HCT116 (cell line): ENCODE measurements around the gene EML4. TPM values are rescaled to one million over a fixed set of nuclear protein-coding genes. Genes with fewer than 3 reads are reported as not detected.

ENCODE experiments used
- ATAC-seq: fragments of 200-7000 bp; cut with Tn5 transposase; 2 replicates; pipeline ENCODE4 v1.9.1; 2020; ENCODE audit warnings: mild to moderate bottlenecking, moderate library complexity
- BruUV-seq: library from RNA; stranded (reverse); fragments of 400-500 nt; replicated peaks from 2 replicates; lab custom pipeline; 2021; lab: Mats Ljungman, UMichigan
- CTCF ChIA-PET: fragments of 300-600 bp; sonication (Branson Sonifier 250); formaldehyde crosslinking; loops from one replicate; lab custom pipeline; 2021; ENCODE audit warnings: antibody characterized with exemption; lab: Charles Lee
- POLR2A ChIA-PET: fragments of 300-600, 350-600 bp; sonication (Branson Sonifier 250); formaldehyde crosslinking; loops from one replicate; lab custom pipeline; 2021; ENCODE audit warnings: antibody characterized with exemption; lab: Charles Lee
- RAD21 ChIA-PET, 2 experiments: fragments of 300-600 bp; sonication (Branson Sonifier 250); formaldehyde crosslinking; loops; one replicate each; lab custom pipeline; 2023; ENCODE audit warnings: low total read pairs in 2 of 2; ENCODE audit not compliant: uncharacterized antibody in 2 of 2, unreplicated experiment in 2 of 2, low non-redundant PET in 1 of 2; lab: Charles Lee
- DNase-seq: peaks from one replicate; pipeline ENCODE4 v3.0.0-alpha.2; 2010; ENCODE audit warnings: low read depth, low spot score
- H2AFZ ChIP-seq: fragments of 200-600 bp; shearing (Covaris generic), sonication (generic); 2 replicates; pipeline ENCODE4 v1.6.1; 2017; ENCODE audit warnings: low read depth, mixed run types, mixed read lengths, antibody characterized with exemption, low read length; ENCODE audit not compliant: poor library complexity, severe bottlenecking
- H3K27ac ChIP-seq: 2 replicates; pipeline ENCODE4 v1.5.1; 2012; ENCODE audit warnings: low read depth, low read length
- H3K27me3 ChIP-seq: fragments of 200-600 bp; sonication (generic); 2 replicates; pipeline ENCODE4 v1.6.1; 2016; ENCODE audit warnings: mixed run types, low read length, mixed read lengths; ENCODE audit not compliant: insufficient read depth
- H3K36me3 ChIP-seq, 2 experiments: fragments of 200-500 bp in 1 of 2; fragments of 200-600 bp in 1 of 2; sonication (Bioruptor generic) in 1 of 2; sonication (generic) in 1 of 2; 2 replicates each; pipeline versions ENCODE4 v1.5.1 to v1.6.1; 2014 to 2016; ENCODE audit warnings: low read length in 2 of 2, inconsistent platforms in 1 of 2, mixed read lengths in 1 of 2, mixed run types in 1 of 2; ENCODE audit not compliant: insufficient read depth in 2 of 2, control insufficient read depth in 1 of 2
- H3K4me1 ChIP-seq, 2 experiments: fragments of 200-600 bp in 1 of 2; sonication (generic) in 1 of 2; 2 replicates each; pipeline versions ENCODE4 v1.5.1 to v1.6.1; 2012 to 2017; ENCODE audit warnings: low read length in 2 of 2, inconsistent platforms in 1 of 2, mild to moderate bottlenecking in 1 of 2, mixed read lengths in 1 of 2, mixed run types in 1 of 2, moderate library complexity in 1 of 2; ENCODE audit not compliant: insufficient read depth in 2 of 2, control insufficient read depth in 1 of 2
- H3K4me2 ChIP-seq: fragments of 200-600 bp; sonication (generic); 2 replicates; pipeline ENCODE4 v1.6.1; 2017; ENCODE audit warnings: mixed run types, low read length, mixed read lengths
- H3K4me3 ChIP-seq, 2 experiments: fragments of 200-600 bp in 1 of 2; sonication (generic) in 1 of 2; replicated peaks in 1 of 2; 2 replicates each; pipeline ENCODE4 v1.5.1; 2011 to 2016; ENCODE audit warnings: low read length in 2 of 2, control low read depth in 1 of 2, low read depth in 1 of 2, mild to moderate bottlenecking in 1 of 2, mixed read lengths in 1 of 2, mixed run types in 1 of 2
- H3K79me2 ChIP-seq: fragments of 200-600 bp; sonication (generic); 2 replicates; pipeline ENCODE4 v1.6.1; 2017; ENCODE audit warnings: mild to moderate bottlenecking, mixed run types, low read length, moderate library complexity, mixed read lengths; ENCODE audit not compliant: insufficient read depth
- H3K9ac ChIP-seq: fragments of 200-600 bp; sonication (generic); 2 replicates; pipeline ENCODE4 v1.6.1; 2016; ENCODE audit warnings: low read length, mixed read lengths
- H3K9me2 ChIP-seq: fragments of 200-600 bp; sonication (generic), shearing (Covaris generic); 2 replicates; pipeline ENCODE4 v1.6.1; 2017; ENCODE audit warnings: mixed run types, mild to moderate bottlenecking, moderate library complexity; ENCODE audit not compliant: insufficient read depth
- H3K9me3 ChIP-seq, 2 experiments: fragments of 200-500 bp in 1 of 2; fragments of 200-600 bp in 1 of 2; sonication (Bioruptor generic) in 1 of 2; sonication (generic) in 1 of 2; 2 replicates each; pipeline ENCODE4 v1.6.1; 2014 to 2017; ENCODE audit warnings: low read length in 2 of 2, mixed read lengths in 2 of 2, inconsistent platforms in 1 of 2, low read depth in 1 of 2, mild to moderate bottlenecking in 1 of 2, mixed run types in 1 of 2, moderate library complexity in 1 of 2; ENCODE audit not compliant: control insufficient read depth in 1 of 2, insufficient read depth in 1 of 2
- H4K20me1 ChIP-seq: fragments of 200-600 bp; sonication (generic), shearing (Covaris generic); 2 replicates; pipeline ENCODE4 v1.6.1; 2017; ENCODE audit warnings: mixed run types, mild to moderate bottlenecking, moderate library complexity; ENCODE audit not compliant: insufficient read depth
- CEBPB ChIP-seq: IDR thresholded peaks from 2 replicates; pipeline ENCODE4 v1.6.1; 2012; ENCODE audit warnings: low read depth
- EGR1 ChIP-seq: IDR thresholded peaks from 2 replicates; pipeline ENCODE4 v1.6.1; 2012; ENCODE audit warnings: low read depth
- EZH2phosphoT487 ChIP-seq: fragments of 200-600 bp; IDR thresholded peaks from 2 replicates; pipeline ENCODE4 v1.6.1; 2018; ENCODE audit warnings: antibody characterized with exemption, borderline replicate concordance
- POLR2A ChIP-seq: IDR thresholded peaks from 2 replicates; pipeline ENCODE4 v1.7.0; 2011; ENCODE audit warnings: borderline replicate concordance; ENCODE audit not compliant: insufficient read depth, insufficient read length; ENCODE audit errors: extremely low read depth
- SRF ChIP-seq: IDR thresholded peaks from 2 replicates; pipeline ENCODE4 v1.6.1; 2012; ENCODE audit warnings: low read depth
- TCF7L2 ChIP-seq: IDR thresholded peaks from 2 replicates; pipeline ENCODE4 v1.7.0; 2011; ENCODE audit warnings: borderline replicate concordance, inconsistent platforms; ENCODE audit not compliant: insufficient read depth, insufficient read length; ENCODE audit errors: extremely low read depth
- YY1 ChIP-seq: IDR thresholded peaks from 2 replicates; pipeline ENCODE4 v1.6.1; 2011; ENCODE audit warnings: low read length, low read depth, moderate library complexity, mild to moderate bottlenecking; ENCODE audit not compliant: insufficient replicate concordance; ENCODE audit errors: extremely low read depth
- ZBTB33 ChIP-seq: IDR thresholded peaks from 2 replicates; pipeline ENCODE4 v1.6.1; 2011; ENCODE audit warnings: mild to moderate bottlenecking, low read length, moderate library complexity; ENCODE audit not compliant: insufficient replicate concordance; ENCODE audit errors: extremely low read depth
- intact Hi-C: fragments of 100-400 bp; cut with micrococcal nuclease; formaldehyde crosslinking; loops from 2 replicates; pipeline ENCODE4 v1.10.0; 2022
- total RNA-seq: library from RNA; stranded (reverse); gene quantifications from one replicate; pipeline ENCODE4 v1.2.1, GENCODE V29; 2021; ENCODE audit not compliant: unreplicated experiment

EML4 gene
- total RNA-seq, 1 experiment from 2014 or later: 53.5 TPM

GRCh38 chr2:42142547-42143184, 26.5 kb upstream of the EML4 start:
- POLR2A ChIA-PET: no interaction called here
- intact Hi-C loops: no loop called here
- H3K27ac ChIP-seq: no peak overlapping the region
- H3K36me3 ChIP-seq: no peaks in the 10 kb centered on the region
- H3K79me2 ChIP-seq: no peaks in the 10 kb centered on the region
- ATAC-seq (no peak), DNase-seq (no peak)
- CTCF ChIA-PET: interaction anchor here (1.0 kb wide), 1 partner anchor 14 kb away, joined by 3 read pairs; no protein-coding TSS in a partner anchor
- no TSS peak for BruUV-seq
- H3K4me3 ChIP-seq: peak overlapping the region in 1 of 2 experiments; percentile 50; a peak in 1 of 4 replicates
- peak overlapping the region; percentile 84 for H3K4me2 ChIP-seq
- TF ChIP-seq TCF7L2 (no peak), EZH2phosphoT487 (no peak), POLR2A (no peak), SRF (no peak), CEBPB (peak; percentile 12; the same call in 1 of the 2 replicates), YY1 (peak; percentile 37), ZBTB33 (no peak), EGR1 (no peak)
- RAD21 ChIA-PET: no interaction called here
- H3K9ac ChIP-seq: peak overlapping the region; percentile 14; the same call in 1 of the 2 replicates
- H3K4me1 ChIP-seq: peaks cover 37% of the 10 kb centered on the region in 2 experiments
- no peaks in the 10 kb centered on the region for H4K20me1 ChIP-seq
- H3K9me2 ChIP-seq: no peaks in the 10 kb centered on the region
- no peaks in the 10 kb centered on the region for H3K9me3 ChIP-seq
- H3K27me3 ChIP-seq: no peaks in the 10 kb centered on the region
- peak overlapping the region; percentile 97 for H2AFZ ChIP-seq
